Activated CD4-positive, CD25-positive, alpha-beta regulatory T cell treated with anti-CD3 and anti-CD28 coated beads, Interleukin-2, amount 50 U/mL, for 24 hours (primary cell): ENCODE data around the gene SHOX.

ENCODE experiments used
- ATAC-seq, 2 donors: fragments of 150-1000 bp; cut with Tn5 transposase; one replicate each; pipeline ENCODE4 v1.10.0; 2021; ENCODE audit warnings: mild to moderate bottlenecking in 1 of 2, moderate library complexity in 1 of 2

SHOX gene

DNA sequence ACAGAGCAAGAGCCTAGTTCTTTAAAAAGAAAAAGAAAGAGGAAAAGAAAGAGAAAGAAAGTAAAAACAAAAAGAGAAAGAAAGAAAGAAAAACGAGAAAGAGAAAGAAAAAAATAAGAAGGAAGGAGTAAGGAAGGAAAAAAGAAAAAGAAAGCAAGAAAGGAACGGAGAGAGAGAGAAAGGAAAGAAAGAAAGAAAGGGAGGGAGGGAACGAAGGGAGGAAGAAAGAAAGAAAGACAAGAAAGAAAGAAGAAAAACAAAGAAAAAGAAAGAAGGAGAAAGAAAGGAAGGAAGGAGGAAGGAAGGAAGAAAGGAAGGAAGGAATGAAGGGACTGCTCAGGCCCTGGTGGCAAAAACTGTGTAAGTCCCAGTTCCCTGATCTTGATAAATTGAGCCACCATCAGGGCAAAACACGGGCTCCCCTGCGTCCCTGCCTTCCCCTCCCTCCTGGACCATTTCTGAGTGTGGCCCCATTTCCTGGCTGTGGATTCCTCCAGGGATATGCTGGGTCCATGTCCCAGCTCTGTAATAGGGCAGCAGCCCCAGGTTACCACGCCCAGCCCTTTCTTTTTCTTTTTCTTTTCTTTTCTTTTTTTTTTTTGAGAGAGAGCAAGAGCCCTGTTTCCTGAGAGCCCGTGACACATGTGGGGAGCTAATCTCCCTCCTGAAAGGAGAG, 44.8 kb downstream of the SHOX start:
- no peak for ATAC-seq

DNA sequence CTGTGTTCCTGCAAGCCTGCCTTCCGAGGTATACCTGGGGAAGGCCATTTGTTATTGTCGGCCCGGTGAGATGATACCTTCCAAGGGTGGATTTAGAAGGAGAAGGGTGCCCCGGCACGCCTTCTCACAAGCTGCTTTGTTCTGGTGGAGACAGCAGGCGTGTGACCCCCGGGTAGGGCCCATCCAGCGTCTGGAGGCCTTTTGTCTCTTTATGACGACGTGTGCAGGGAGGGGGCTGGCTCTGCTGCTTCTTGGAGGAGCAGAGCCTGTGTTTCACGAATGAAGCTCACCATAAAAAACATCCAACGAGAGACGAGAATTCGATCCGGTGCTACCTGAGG, 45.3 kb downstream of the SHOX start:
- no peak for ATAC-seq

DNA sequence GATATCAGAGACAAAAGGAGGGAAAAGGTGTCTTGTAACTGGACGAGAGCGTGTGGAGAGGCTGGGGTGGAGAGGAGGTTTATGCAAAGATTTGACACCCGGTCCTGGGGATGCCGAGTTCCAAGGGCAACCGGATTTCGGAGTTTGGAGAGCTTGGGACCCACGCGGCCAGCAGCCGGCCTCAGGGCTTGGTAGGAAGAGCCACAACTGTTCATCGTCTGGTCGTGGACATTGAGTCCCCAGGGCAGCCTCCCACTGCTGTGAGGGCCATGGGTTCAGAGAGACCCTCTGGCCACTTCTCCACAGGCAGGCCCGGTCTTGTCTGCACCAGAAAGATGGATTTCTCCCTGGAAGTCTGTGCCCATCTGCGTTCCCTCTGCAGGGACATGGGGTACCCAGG, 46.8 kb downstream of the SHOX start:
- ATAC-seq: no peak

DNA sequence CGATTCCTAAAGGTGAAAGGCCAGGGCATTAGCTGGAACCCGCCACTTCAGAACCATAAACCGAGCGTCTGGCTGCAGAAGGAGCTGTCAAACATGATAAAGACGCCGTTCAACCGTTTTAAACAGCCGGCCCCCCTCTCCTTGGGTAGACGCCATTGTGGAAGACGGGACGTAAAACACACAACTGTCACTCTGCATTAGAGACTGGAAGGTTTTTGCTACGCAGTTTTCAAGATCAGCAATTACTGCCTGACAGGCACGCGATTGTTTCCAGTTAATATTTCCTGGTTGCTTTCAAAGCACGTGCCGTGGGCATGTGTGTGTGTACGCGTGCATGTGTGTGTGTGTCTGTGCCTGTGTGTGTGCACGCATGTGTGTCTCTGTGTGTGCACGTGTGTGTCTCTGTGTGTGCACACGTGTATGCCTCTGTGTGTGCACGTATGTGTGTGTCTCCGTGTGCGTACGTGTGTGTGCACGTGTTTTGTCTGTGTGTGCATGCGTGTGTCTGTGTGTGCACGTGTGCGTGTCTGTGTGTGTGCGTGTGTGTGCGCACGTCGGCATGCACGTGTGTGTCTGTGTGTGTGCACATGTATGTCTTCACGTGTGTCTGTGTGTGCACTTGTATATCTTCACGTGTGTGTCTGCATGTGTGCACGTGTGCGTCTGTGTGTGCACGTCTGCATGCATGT, 48.8 kb downstream of the SHOX start:
- ATAC-seq: no peak

DNA sequence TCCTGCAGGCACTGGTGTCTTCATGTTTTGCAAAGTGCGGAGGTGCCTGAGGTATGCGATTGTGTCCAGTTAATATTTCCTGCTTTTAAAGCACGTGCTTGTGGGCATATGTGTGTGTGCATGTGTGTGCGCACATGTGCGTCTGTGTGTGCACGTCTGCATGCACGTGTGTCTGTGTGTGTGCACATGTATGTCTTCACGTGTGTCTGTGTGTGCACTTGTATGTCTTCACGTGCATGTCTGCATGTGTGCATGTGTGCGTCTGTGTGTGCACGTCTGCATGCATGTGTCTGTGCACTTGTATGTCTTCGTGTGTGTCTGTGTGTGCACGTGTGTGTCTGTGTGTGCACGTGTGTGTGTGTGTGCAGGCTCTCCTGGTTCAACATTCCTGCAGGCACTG, 49.5 kb downstream of the SHOX start:
- ATAC-seq: no peak

- no peak for ATAC-seq
Measured at GRCh38 chrX:681989-682388, 51.4 kb downstream of the SHOX start.

DNA sequence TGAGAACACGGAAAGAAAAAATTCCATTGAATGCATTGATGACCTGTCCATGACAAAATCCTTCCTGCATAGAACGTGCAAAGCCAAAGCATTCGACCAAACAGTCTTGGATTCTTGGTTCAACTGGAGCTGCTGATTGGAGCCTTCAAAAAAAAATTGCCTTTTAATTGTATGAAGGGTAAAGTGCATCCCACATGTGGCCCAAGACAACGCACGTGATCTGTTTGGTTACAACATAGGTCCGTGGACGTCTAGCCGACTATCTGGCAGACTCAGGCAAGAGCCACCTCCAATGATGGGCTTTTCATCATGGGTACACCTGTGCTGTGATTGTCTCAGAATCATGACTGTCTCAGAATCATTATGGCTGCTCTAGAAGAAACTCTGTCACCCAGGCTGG, 52.3 kb downstream of the SHOX start:
- no peak for ATAC-seq

DNA sequence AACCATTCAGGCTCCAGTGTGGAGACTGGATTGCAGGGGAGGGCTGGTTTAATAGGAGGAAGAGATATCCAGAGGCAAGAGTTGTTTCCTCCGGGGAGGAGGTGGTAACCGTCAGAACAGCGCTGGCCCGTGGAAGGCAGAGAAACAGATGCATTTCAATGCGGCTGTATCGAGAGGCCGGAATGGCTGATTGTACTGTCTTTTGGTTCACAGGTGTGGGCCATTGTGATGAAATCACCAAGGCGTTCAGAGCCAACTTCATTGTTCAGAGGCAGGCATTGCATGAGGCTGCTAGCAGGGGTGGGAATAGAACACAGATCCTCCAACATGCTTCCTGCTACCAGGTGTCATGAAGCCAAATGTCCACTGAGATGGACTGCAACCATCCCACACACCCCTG, 53.0 kb downstream of the SHOX start:
- ATAC-seq: no peak

- no peak for ATAC-seq
Measured at GRCh38 chrX:685120-686032, 54.8 kb downstream of the SHOX start.

GRCh38 chrX:689983-690382, 59.4 kb downstream of the SHOX start:
- no peak for ATAC-seq

DNA sequence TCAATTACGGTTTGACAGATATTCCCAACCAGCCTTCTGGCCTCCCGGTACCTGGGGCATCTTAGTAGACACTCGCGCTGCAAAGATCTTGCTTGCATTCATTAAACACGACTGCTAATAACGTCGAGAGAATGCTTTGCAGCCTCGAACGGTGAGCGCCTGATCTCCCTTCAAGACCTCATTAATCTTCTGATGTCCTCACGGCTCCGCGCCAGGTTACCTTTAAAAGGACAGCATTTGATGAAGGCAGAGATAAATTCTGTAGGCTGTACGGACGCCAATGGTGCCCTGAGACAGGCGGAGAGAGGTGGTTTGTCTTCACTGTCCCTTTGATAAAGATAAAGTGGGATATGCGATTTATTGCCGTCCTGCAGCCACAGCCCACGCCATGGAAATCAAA, 64.2 kb downstream of the SHOX start:
- ATAC-seq: no peak

DNA sequence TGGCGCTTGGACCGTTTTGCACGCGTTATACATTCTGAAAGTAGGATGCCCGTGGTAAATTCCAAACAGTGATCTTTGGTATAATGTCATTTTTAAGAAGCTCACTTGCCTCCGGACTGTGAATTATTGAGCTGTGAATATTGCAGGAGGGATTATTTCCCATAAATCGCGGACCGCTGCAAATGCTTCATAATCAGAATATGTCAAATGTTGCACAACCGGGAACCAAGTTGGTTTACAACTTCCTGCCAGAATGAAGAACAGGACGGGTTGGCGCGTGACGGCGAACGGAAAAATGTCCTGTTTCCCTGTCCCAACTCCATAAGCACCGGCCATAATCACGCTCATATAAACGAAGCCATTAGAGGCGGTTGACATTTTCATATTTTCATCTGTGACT, 67.6 kb downstream of the SHOX start:
- no peak for ATAC-seq

DNA sequence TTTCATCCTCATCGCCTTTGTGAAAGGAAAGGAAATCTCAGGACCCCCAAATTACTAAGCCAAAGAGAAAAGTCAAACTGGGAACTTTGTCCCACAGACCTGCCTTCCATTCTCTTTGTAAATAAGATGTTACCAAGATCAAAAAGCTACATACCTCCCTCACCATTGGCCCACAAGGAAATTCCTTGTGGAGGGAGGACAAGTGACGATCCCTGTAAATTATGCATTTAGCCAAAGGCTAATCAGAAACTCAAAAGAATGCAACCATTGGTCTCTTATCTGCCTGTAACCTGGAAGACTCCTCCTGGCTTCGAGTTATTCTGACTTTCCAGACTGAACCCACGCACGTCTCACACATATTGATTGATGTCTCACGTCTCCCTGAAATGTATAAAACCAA, 70.3 kb downstream of the SHOX start:
- ATAC-seq: no peak

DNA sequence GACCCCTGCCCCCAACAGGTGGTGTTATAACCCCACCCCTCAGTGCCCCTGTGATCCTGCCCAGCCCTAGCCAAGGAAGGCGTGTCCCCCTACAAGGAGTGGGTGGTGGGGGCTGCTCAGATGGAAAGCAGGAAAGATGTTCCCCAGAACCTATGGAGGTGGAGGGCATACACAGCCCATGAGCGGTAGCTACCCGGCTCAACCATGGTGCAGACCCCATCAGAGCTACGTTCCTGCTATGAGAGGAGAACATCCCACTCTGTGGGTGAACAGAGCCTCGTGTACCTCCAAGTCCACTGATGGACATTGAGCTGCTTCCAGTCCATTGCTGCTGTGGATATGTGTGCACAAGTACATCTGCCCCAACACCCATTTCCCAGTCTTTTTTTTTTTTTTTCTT, 71.1 kb downstream of the SHOX start:
- ATAC-seq: no peak

DNA sequence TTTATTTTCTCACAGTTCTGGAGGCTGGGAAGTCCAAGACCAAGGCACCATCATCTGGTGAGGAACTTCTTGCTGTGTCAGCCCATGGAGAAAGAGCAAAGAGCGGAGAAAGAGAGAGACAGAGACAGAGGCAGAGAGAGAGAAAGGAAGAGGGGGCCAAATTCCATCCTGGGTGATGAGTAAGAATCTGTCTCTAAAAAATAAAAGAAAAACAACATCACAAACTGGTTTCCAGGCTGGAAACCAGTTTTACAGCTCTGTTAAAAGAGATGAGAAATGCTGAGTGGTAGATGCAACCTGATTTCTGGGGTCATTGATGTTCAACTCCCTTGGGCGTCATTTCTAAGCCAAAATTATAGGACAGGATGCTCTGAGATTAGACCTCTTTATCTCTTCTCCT, 72.9 kb downstream of the SHOX start:
- no peak for ATAC-seq

GRCh38 chrX:703866-704265, 73.3 kb downstream of the SHOX start:
- ATAC-seq: no peak
